NCI-H345 treated with DMSO at 0.1 percent for 48 hours (cell line): ENCODE measurements around the gene CEBPG.

ENCODE experiments used
- DNase-seq: peaks from one replicate; lab custom pipeline; 2025; ENCODE audit not compliant: unreplicated experiment; lab: John Stamatoyannopoulos, UW

CEBPG gene

DNA sequence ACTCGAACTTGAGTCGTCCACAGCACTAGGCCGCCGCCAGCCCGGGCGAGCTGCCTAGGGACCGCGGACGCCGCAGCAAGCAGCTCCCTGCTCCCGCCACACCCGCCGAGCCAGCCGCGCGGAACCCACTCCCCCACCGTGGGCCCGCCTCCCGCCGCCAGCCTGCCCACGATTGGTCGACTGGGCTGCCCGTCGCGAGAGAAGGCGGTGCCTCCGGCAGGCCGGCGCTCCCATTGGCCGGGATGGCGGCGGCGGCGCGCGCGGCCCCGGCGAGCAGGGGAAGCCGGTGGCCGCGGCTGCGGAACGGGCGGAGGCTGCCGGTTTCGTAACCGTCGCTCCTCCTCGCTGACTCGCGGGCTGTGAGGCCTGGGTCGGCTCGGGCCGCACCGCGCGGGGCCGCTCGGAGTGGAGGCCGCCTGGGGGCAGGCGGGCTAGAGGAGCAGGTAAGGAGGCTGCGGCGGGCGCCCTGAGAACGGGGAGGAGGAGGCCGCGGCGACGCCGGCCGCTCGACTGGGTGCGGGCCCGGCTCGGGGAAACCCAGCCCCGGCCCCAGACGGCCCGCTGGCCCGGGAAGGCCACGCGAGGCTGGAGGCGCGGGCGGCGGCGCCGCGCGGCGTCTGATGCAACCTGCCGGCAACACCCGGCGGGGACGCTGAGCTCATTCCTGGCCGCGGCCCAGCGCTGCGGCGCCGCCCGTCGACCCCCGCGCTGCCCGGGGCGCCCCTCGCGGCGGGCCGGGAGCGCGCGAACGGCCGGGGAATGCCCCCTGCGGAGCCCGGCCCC, at the start of gene CEBPG:
CEBPG (plus strand) TSS at position 257 of the 783 bp plus-strand sequence. CDS start 5,531 bp downstream, outside the sequence.
- DNase-seq, result peak; percentile 92

GRCh38 chr19:33324628-33325027, 48.9 kb upstream of the CEBPG start:
- no peak for DNase-seq

DNA sequence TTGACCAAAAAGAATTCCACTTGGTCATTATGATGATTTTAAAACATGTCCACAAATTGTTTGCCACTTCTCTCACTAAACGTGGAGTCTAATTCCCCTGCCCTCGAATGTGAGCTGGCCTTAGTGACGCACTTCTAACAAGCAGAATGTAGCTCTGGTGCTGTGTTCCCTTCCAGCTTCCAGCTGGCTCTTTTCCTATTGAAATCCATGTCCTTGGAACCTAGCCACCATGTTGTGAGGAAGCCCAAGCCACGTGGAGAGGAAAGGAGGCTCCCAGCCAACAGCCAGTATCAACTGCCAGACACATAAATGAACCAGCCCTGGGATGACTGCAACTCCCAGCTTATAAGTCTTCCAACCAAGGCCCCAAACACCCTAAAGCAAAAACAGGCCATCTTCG, 47.6 kb upstream of the CEBPG start:
- DNase-seq, result no peak

DNA sequence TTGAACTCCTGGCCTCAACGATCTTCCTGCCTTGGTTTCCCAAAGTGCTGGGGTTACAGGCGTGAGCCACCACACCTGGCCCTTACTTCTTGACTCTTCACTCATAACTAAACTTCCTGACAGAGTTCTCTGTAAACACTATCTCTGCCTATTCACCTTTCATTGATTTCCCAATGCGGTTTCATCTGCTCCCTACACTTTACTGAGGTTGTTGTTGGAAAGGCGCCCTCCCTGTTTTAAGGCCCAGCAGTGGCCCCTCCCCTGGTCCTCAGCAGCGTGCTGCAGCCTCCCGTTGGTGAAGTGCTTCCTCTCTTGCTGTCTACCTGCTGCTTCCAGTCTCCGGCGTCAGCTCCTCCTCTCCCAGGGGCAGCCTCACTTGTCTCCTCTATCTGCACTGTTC, 44.4 kb upstream of the CEBPG start:
- DNase-seq, result no peak

DNA sequence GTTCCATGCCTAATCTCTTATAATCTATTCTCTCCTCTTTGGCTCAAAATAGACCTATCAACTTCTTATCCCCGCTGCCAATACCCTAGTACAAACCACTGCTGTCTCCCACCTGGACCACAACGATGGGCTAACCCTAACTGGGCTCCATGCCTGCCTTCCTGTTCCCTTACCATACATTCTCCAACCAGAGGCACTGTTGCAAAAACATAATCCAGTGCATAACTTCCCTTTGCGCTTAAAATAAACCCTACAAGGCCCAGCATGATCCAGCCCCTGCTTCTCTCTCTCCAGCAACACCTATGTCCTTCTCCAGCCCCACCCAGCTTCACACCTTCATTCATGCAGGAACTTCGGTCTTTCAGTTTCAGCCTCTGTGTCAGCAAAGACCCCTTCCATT, 43.8 kb upstream of the CEBPG start:
- no peak for DNase-seq

DNA sequence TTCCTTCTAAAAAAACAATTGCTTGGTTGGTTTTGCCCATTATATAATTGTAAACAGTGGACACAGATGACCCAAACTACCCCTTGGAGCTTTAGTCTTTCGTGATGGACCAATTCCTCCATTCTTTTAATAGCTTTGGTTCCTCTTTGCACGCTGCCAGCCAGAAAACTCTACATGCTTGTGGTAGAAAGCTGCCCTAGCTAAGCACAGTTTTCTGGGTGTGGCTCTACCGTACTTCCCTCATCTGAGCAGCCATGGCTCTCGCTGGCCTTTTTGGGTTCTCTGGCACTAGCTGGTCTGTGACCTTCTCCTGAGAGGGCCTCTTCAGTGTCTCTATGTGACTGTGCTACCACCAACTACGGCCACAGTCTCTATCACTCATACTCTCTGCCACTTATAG, 41.3 kb upstream of the CEBPG start:
- no peak for DNase-seq

- DNase-seq, result no peak
Measured at GRCh38 chr19:33333151-33333550, 40.4 kb upstream of the CEBPG start.

DNA sequence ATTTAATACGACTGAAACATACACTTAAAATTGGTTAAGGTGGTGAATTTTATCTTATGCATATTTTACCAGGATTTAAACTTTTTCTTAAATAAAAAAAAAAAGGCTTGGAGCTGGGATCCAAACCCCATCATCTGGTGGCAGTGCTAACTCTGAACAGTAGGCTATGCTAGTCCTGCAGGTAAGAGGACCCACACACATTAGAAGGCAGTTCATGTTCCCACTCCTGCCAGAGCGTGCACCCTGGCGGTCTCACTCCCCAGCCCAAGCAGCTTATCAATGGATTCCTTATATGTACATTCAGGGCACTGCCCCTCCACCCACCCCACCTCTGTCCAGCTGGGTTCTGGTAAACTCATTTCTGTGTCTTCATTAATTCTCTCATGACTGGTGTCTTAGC, 39.9 kb upstream of the CEBPG start:
- no peak for DNase-seq

DNA sequence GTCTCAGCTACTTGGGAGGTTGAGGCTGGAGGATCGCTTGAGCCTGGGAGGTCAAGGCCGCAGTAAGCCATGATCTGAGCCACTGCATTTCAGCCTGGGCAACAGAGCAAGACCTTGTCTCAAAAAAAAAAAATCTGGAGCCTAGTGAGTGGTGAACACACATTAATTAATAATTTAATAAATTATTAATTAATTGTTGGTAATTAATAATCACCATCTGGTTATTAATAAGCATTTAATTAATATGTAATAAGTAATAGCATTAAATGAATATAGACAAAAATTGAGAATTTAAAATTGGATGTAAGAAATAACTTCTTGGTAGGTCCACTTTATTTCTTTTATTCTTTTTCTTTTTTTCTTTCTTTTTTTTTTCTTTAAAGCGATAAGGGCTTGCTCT, 39.2 kb upstream of the CEBPG start:
- DNase-seq, result no peak

DNA sequence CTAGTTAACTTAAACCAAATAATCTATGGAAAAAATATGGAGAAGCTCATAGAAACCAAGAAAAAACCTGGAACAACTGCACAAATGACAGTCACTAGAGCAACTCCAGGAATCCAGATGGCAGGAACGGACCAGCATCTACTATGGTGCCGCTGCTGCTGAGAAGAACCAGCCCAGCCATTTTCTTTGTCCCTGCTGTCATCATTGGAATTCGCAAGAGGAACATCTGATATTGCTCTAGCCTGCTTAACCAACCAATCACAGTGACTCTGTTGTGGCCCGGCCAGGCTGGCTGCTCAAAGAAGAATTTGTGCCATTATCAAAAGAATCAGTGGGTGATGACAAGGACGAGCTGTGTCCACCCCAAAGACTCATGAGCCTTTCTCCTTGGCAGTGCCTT, 38.1 kb upstream of the CEBPG start:
- no peak for DNase-seq

DNA sequence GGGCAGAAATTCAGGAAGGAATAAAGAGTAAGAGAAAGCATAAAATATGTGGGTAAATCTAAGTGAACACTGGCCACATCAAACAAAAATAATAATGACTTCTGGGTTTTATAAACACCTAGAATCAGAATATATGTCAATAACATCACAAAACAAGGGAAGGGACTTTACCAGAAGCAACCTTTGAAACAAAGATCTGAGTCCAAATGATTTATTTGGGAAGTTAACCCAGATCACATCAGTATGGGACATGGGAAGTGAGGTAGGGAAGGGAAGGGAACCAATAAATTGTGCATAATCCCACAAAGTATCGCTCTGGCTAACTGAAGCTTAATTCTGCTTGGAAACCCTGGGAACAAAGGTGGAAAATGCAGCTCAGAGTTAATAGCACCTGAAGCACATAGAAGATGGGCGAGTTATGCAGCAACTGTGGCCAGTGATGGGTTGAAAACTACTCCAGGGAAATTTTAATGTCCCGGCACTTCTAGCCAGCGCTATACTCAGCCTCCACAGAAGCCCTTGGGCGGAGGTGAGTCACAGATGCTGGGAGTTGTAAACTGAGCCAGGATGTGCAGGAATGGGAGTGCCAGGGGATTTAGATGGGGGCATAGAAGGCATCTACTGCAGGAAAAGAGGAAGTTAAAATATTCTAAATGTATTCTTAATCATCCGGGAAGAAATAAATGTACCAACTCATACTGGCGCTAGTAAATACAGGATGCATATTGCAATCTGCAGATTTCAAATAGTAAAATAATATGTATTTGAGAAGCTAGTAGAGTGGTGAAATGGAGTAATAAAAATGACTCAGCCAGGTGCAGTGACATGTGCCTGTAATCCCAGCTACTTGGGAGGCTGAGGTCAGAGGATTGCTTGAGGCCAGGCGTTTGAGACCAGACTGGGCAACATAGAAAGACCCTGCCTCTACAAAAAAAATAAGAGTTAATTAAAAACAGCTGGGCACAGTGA, 34.2 kb upstream of the CEBPG start:
- DNase-seq, result no peak

DNA sequence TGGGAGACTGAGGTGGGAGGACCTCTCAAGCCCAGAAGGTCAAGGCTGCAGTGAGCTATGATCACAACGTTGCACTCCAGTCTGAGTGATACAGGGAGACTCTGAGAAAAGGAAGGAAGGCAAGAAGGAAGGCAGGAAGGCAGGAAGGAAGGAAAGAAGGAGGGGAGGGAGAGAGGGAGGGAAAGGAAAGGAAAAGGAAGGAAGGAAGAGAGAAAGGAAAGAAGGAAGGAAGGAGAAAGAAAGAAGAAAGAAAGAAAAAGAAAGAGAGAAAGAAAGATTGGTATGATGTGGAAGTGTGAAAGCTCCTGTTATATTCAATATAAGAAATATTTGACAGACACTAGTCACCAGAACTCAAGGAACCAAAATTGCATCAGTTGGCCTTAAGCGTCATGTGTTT, 32.5 kb upstream of the CEBPG start:
- no peak for DNase-seq

GRCh38 chr19:33343301-33343700, 30.2 kb upstream of the CEBPG start:
- DNase-seq, result no peak

DNA sequence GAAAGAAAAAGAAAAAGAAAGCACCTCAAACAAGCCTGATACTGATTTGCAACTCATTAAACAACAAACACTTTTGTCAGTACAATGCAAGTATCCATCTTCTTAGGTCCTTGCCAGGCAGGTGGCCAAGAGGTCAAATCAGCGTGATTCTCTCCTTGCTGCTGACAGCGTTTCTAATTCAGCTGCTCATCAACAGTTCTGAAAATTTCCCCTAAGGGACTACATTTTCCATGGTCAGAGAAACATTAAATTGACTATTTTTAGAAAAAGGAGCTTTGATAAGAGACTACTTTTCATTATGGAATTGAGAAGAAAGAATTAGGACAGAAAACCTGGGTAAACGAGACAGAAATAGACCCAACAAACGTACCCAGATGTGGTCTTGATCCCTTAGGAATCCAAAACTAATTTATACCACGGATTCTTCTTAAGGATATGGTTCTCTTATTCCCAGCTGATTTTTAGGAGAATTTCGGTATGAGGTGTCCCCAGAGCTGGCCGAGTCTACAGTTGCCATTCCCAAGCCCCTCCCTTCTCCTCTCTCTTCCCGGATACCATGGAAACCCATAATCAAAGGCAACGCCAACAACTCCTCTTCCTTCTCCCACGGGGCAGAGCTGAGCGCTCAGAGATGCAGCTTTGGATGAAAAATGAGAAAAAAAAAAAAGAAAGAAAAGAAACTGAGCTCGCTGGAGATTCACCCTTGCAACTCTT, 29.5 kb upstream of the CEBPG start:
- no peak for DNase-seq

DNA sequence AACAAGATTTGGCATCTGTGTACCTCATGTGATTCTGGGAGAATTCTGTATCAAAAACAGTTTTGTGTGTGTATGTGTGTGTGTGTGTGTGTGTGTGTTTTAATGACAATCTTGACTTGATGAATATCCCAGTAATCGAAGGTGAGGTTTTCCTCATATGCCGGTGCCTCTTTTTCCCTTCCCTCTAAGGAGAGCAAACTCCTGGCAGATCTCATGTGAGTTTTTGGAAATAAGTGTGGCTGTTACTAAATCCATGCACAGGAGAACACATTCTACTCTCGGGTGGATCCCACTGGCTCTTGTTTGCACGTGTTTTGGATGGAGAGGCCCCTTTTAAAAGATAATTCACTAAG, 29.0 kb upstream of the CEBPG start:
- no peak for DNase-seq

DNA sequence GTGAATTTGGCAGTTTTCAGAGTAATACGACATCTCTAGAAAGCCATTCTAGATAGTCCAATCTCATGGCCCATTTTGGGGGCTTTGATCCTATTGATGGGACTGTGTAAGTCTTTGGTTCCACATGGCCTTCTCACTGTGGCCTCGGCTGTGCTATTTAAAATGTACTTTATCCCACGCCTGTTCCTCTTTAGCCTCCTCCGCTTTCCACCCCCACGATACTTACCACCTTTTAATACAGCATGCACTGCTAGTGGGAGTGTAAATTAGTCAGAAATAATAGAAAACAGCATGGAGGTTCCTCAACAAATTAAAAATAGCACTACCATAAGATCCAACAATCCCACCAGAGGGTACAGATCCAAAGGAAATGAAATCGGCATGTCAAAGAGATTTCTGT, 28.3 kb upstream of the CEBPG start:
- no peak for DNase-seq

DNA sequence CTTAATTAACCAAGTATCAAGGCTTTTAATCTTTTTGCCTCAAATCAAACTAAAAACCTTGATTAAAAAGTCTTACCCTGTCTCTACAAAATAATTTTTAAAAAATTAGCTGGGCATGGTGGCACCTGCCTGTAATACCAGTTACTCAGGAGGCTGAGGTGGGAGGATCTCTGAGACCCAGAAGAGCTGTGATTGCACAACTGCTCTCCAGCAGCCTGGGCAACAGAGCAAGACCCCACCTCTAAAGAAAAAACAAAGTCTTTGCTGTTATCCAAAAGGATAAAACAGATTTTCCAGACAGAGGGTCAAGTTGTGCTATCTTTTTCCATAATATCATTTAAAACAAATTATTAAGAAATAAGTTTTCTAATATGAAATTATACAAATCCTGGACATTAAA, 26.8 kb upstream of the CEBPG start:
- DNase-seq, result no peak

- no peak for DNase-seq
Measured at GRCh38 chr19:33347300-33347699, 26.2 kb upstream of the CEBPG start.

DNA sequence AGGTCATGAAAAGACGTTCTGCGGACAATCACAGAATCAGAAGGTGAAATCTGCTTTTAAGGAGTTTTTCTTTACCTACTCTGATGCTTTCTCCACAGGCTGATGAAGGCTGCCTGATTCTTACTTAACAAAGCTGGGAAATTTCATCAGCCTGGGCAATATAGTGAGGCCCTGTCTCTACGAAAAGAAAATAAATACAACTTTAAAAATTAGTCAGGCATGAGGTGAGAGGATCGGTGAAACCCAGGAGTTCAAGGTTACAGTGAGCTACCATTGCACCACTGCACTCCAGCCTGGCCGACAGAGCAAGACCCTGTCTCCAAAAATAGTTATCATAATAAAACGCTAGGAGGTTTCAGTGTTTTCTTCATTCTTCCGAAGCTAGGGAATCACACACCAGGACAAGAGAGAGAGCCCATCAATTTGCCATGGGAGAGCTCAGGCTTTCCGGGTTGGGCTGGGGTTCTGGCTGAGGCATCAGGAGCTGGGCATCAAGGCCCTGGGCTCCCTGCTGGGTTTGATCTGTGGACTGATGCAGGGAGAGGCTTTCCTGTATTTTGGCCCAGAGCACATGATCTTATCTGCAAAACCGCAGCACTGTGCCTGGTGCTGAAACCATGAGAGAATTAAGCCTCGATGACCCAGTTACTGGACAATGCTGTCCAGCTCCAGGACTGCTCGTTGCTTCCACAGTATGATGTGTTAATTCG, 25.1 kb upstream of the CEBPG start:
- no peak for DNase-seq

DNA sequence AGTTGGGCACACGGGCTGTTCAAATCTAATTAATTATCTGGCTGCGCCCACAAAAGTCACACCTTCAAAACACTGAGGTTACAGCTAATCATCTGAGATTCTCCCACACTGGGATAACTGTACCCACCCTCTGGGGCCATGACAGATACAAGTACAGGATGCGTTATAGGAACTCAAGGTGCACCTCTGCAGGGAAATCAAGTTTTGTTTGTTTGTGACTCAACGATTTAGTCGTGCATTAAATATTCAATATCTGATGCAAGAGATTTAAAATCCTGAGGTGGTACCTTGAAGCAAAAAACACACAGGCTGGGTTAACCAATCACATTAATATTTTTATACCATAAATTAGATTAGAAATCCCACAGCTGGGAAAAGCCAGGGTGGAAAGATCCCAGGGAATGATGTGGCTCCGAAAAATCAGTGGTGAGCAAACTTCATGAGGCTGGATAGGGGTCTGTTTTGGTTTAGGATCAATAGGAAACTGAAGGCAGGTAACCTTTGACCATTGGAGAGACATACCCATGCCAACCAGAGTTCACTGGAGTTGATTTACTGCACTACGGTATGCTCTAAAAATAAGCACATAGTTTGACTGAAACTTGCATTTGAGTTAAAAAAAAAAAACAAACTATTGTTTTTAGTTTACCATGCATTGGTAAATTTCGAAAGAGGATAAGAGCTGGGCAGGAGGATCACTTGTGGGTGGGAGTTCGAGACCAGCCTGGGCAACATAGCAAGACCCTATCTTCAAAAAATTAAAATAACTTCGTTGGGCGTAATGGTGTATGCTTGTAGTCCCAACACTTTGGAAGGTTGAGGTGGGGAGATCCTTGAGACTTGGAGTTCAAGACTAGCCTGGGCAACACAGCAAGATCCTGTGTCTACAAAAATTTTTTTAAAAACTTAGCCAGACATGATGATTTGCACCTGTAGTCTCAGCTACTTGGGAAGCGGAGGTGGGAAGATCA, 23.9 kb upstream of the CEBPG start:
- DNase-seq, result no peak
